GM21619 (cell line): ENCODE results near the gene HPSE2.
"Not testable (repeated sequence)": the region's sequence is repeated elsewhere in the genome, so short reads cannot be mapped to it uniquely, and the experiment has no call there.

Experiments
- ATAC-seq: cut with Tn5 transposase; IDR thresholded peaks from one replicate; pipeline ENCODE4 v1.9.1; 2021; ENCODE audit not compliant: unreplicated experiment

The HPSE2 gene

GRCh38 chr10:99235658-99236626 is at the start of gene HPSE2:
TSS of gene HPSE2 (minus strand) at chr10:99235852.
- ATAC-seq = no peak

DNA sequence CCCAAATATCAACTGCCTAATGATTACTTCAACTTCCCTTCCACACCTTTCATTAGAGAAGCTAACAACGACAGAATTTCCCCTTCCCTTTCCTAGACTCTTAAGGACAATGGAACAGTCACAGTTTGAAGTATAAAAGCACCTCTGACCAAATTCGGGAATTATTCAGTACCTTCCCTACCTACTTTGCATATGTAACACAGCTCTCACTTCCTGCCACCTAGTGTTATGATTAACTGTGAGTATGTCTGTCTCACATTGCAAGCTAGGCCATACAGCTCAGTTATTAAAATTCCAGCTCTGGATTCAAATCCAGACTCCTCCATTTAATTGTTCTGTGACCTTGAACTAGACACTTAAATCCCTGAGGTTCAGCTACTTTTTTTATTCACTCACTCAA is 44.8 kb upstream of the HPSE2 start:
- ATAC-seq = peak; percentile 92

DNA sequence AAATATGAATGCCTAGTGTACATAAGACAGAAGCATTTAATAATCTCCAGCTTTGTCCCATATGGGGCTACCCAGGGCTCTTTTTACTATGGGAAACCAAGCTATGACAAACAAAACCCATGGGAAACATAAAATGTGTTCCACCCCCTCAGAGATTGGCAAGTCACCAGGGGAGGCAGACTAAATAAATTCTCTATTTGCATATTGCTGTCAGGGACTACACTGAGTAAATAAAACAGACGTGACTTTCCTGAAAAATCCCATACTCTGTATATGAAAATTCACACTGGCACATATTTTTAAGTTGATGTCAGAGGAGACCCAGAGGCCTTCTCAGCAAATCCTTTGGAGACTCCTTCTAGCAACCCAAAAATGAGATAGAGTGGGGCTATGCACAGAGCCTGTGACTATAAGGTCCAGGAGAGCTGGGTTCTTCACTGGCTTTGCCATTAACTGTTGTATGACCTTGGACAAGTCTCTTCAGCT is 44.0 kb upstream of the HPSE2 start:
- peak; percentile 48 for ATAC-seq

- no peak for ATAC-seq
Observed at GRCh38 chr10:99276848-99277486, 41.3 kb upstream of the HPSE2 start.

GRCh38 chr10:99266383-99266782 is 30.7 kb upstream of the HPSE2 start:
- no peak for ATAC-seq

GRCh38 chr10:99248824-99249223 is 13.2 kb upstream of the HPSE2 start:
- no peak for ATAC-seq

DNA sequence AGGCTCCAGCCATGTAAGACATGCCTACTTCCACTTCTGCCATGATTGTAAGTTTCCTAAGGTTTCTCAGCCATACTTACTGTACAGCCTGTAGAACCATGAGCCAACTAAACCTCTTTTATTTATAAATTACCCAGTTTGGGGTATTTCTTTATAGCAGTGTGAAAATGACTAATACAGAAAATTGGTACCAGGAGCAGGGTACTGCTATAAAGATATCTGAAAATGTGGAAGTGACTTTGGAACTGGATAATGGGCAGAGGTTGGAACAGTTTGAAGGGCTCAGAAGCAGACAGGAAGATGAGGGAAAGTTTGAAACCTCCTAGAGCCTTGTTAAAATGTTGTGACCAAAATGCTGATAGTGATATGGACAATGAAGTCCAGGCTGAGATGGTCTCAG is 12.2 kb upstream of the HPSE2 start:
- ATAC-seq = not testable (repeated sequence)

DNA sequence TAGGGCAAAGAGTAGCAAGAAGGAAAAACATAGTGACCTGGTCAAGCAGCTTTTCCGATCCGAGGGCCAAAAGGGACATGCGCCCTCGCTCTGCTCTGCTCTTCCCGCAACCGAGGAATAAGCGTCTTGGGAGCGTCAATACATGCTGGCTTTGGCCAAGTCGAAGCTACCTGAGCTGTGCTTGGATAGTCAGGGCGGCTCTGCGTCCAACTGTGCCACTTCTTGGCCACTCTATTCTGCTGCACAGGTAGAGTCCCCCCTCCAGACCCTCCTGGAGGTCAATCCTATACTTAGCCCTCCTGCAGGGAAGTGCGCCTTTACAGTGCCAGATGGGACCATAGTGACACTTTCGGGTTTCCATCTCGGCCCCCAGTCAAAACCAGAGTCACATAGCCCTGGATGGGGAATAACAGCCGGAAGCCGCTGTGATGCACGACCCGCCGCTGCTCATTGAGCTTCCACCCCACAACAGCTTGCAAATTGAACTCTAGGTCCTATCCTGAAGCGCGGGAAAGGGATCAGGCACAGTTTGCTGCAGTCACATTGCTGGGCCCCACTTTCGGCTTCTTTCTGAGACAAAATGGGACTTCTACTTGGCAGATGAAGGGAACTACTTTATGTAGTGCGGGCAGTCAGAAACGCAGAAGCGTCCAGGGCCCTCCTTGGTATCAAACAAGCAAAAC is 1.1 kb upstream of the HPSE2 start:
- ATAC-seq = no peak

GRCh38 chr10:99234791-99235657 is 628 bp downstream of the HPSE2 start:
- ATAC-seq = no peak

DNA sequence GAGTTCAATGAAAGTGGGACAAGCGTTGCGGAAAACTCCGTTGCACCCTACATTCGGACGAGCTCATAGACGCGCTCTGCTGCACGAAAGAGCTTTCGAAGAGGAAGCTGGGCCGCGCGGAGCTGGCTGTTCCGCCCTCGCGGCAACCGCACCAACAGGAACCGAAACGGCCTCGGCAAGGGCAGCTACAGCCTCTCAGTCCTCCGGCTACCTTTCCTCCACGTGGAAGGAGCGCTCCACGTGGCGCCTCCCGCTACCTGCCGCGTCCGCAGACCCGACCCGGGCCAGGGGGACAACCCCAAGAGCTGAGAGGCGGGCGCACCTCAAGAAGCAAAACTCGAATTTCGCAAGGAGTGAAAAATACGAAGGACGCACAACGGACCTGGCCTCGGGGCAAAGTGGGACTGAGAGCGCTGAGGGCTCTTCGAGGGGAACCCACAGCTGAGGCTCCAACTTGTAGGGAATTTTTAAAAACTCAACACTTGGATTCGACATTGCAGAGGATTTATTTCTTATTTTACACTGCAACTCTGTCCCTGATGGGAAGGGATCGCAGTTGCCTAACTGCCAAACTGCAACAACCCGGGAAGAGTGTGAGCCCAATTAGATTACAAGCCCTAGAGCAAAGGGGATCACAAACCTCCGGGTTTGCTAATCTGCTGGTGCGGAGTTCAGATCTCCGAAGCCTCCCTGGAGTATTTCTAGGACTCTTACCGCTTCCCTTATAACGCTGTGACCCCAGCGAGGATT is 1.4 kb downstream of the HPSE2 start:
- peak; percentile 96 for ATAC-seq

DNA sequence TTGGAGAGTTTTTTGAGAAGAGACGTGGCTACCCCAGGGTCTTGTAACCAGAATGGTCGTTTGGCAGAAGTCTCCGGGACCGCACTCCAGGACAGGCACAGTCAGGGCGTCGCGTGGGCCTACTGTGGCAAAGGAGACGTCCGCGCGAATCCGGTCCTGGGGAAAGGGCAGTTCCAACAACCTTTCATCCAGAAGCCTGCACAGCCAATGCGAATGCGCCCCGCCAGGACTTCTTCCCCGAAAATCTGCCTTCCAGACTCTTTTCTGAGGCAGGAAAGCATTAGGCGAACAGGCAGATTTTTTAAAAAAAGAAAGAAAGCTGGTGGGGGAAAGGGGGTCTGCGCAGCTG is 2.0 kb downstream of the HPSE2 start:
- no peak for ATAC-seq

DNA sequence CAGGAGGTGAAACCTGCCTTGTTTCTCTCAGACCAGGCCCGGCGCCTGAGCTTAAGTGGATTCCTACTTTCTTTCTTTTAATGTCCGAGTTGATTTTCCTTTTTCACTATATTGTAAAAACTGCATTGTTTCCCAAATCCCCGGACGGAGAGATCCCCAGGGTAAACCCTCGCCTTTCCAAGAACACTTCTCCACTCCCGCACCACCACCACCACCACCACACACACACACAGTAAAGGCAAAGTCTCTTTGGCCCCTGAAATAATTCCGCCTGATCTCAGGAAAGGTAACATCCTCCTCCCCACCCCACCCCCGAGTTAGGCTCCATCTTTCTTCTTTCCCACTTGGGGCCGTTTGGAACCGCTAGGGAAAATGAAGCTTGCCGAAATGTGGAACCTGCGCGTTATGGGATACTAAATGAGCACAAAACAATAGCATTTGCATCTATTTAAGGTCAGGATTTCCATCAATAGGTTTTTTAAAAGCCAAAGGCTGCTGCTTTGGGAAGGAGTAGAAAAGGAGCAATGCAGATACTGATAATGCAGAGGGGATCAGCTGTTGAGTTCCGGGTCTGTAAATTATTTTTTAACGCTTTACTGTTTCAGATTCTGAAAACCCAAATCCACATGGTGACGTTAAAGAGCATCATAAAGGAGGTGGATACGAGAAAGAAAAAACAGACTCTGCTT is 2.5 kb downstream of the HPSE2 start:
- ATAC-seq = no peak

DNA sequence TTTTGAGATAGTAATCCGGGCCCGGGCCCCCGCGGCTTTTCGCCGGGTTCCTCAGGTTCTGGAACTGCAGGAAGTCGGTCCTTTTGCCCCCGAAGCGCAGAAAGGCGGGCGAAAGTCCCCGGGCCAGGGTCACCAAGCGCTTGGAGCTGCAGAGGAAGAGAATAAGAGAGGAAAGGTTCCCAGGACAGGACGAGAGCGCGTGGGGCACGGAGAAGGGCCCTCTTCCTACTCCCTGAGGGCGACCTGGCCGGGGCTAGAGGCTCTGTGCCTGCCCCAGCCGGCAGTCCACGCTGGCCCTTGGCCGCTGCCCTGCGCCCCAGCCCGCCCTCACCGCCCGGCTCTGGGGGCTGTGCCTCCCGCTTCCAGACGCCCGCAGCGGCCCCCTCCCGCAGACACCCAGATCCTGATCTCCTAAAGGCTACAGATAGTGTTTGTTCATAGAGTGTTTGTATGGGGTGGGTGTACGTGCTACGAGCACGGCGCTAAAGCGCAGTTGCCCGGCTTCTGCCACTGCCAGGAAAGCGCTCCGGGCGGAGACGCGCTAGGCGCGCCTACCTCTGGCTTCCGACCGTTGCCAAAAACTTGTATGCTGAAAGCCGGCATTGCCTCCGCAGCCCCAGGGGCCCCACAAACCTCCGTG is 3.2 kb downstream of the HPSE2 start:
- ATAC-seq = no peak

DNA sequence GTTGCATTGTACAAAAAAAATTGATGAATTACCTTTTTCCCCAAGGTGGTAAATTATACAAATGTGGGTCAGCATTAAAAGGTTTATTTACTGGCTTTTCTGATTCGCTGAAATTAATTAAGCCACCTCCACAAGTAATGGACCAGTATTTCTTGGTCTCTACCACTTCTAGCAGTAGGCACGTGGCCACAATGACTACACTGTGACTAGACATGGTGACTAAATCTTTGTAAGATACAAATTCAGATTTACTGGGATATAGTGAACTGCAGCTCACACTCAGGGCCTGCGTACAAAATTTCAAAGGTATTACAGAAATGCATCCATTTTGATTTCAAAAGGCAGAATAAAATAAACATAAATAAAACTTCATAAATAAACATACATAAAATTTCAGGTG is 10.9 kb downstream of the HPSE2 start:
- ATAC-seq = no peak

DNA sequence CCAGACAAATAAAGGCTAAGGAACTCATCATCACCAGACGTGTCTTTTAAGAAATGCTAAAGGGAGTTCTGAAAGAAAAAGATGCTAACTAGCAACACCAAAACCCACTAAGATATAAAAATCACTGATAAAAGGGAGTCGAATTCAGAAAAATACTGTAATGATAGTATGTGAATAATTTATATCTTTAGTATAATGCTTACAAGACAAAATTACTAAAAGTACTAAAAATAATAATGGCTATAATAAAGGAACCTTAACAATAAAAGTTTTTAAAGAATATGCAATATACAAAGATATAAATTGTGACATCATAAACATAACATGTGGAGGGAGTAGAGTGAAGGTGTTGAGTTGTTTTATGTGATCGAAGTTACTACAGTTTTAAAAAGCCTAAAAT is 28.3 kb downstream of the HPSE2 start:
- ATAC-seq = no peak

DNA sequence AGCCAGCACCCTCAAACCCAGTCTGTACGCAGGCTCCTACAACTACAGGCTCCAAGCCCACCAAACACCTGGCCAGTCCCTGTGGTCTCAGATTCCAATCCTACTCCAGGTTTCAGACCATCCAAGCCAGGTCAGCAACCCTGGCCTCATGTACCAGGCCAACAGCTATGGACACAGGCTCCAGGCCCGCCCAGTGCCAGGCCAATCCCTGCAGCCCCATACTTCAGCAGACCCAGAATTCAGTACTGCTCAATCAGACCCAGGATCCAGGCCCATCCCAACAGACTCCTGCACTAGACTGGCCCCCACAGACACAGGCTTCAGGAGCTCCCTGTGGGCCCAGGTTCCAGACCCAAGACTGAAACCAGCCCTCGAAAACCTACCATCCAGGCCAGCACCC is 32.3 kb downstream of the HPSE2 start:
- ATAC-seq = no peak

DNA sequence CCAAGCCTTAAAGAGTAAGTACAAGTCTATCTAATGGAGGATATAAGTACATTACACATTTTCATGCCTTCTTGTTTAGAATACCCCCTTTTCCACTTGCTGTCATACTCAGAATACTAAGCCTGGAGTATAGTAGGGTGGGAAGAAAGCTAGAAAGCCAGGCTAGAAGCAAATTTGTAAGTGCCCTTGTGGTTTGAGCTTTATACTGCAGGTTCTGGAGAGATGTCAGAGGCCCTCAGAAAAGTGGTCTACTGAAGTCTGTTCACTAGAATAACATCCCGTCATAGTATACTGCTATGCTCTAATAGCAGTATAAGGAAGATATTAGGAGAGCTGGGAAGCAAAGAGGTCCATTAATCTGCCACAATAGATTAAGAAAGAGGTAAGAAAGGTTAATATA is 62.7 kb downstream of the HPSE2 start:
- no peak for ATAC-seq

DNA sequence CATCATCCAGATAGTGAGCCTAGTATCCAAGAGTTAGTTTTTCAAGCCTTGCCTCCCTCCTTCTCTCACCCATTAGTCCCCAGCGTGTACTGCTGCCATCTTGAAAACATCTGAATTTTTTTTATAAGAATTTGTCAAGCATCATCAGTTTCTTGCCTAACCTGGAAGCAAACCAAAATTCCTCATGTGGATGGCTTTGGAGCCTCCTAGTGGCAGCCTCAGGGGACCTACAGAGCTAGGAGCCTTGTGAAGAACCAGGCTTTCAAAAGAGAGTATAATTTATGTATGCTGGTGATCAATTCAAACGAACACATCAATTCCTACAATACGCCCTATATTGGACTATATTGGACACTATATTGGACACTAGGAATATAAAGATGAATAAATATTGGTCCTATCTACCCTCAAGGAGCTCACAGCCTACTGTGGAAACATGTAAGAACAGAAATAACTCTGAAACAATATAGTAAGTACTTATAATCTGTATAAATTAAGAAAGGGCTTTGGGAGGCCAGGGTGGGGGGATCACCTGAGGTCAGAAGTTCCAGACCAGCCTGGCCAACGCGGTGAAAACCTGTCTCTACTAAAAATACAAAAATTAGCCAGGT is 63.4 kb downstream of the HPSE2 start:
- ATAC-seq = no peak
